HepG2 (cell line): ENCODE measurements around the gene ZACN. TPM values are rescaled to one million over a fixed set of nuclear protein-coding genes. Genes with fewer than 3 reads are reported as not detected.
A peak's percentile ranks its signal among the peaks of the same experiment; 100 is the strongest.

ENCODE experiments used
- BCL3 ChIP-seq: sonication (generic); formaldehyde crosslinking; IDR thresholded peaks from 2 replicates; pipeline ENCODE4 v1.5.1; 2020; ENCODE audit warnings: mild to moderate bottlenecking, missing genetic modification reagents, moderate library complexity
- CTCF ChIP-seq: sonication (generic); formaldehyde crosslinking; IDR thresholded peaks from 2 replicates; pipeline ENCODE4 v1.5.0; 2020; ENCODE audit warnings: mild to moderate bottlenecking, missing genetic modification reagents, moderate library complexity
- JUND ChIP-seq: sonication (generic); formaldehyde crosslinking; IDR thresholded peaks from 2 replicates; pipeline ENCODE4 v1.8.0; 2022; ENCODE audit warnings: mild to moderate bottlenecking, missing genetic modification reagents
- KDM3A ChIP-seq: IDR thresholded peaks from 2 replicates; pipeline ENCODE4 v1.6.1; 2018; ENCODE audit warnings: low read depth, missing compliant biosample characterization
- KLF16 ChIP-seq, 2 experiments: sonication (generic) in 1 of 2; formaldehyde crosslinking in 1 of 2; IDR thresholded peaks; 2 replicates each; pipeline versions ENCODE4 v1.6.1 to v1.8.0; 2016 to 2023; ENCODE audit warnings: missing genetic modification reagents in 2 of 2, missing compliant biosample characterization in 1 of 2
- NCOR1 ChIP-seq: fragments of 200-600 bp; sonication (generic); IDR thresholded peaks from 2 replicates; pipeline ENCODE4 v1.7.0; 2017; ENCODE audit warnings: antibody characterized with exemption, low read length, borderline replicate concordance
- ZBED4 ChIP-seq: sonication (generic); formaldehyde crosslinking; IDR thresholded peaks from 2 replicates; pipeline ENCODE4 v1.4.0; 2020; ENCODE audit warnings: missing genetic modification reagents, borderline replicate concordance
- ZFP1 ChIP-seq: IDR thresholded peaks from 2 replicates; pipeline ENCODE4 v1.6.1; 2016
- ZNF605 ChIP-seq: sonication (generic); formaldehyde crosslinking; IDR thresholded peaks from 2 replicates; pipeline ENCODE4 v1.8.0; 2022; ENCODE audit warnings: mild to moderate bottlenecking, missing genetic modification reagents
- ZNF737 ChIP-seq: sonication (generic); formaldehyde crosslinking; IDR thresholded peaks from 2 replicates; pipeline ENCODE4 v1.5.0; 2020; ENCODE audit warnings: missing genetic modification reagents, mild to moderate bottlenecking, borderline replicate concordance
- polyA plus RNA-seq, 8 experiments: library from polyadenylated mRNA; depleted of rRNA in 3 of 8; stranded (reverse) in 7 of 8; unstranded in 1 of 8; fragments of >200 nt; fragmentation: Illumina TruSeq in 4 of 8; extraction: Trizol in 4 of 8; gene quantifications; 2 replicates each; pipeline versions ENCODE4 v1.2.1 to v1.2.3, GENCODE V29; 2011 to 2016; ENCODE audit warnings: low read depth in 4 of 8, missing spikeins in 1 of 8, mixed read lengths in 1 of 8; ENCODE audit not compliant: insufficient read depth in 1 of 8
- total RNA-seq, 5 experiments: library from RNA; depleted of rRNA; stranded (reverse); fragments of >200 nt; fragmentation: Illumina TruSeq; extraction: Trizol; gene quantifications; 2 replicates each; pipeline ENCODE4 v1.2.3, GENCODE V29; 2016; ENCODE audit warnings: low read depth in 1 of 5
- TF ChIP-seq, protein P1 (sequence below): IDR thresholded peaks from 2 replicates; pipeline ENCODE4 v1.6.1; 2016; ENCODE audit warnings: low read depth
- TF ChIP-seq, protein P2 (sequence below): sonication (generic); formaldehyde crosslinking; IDR thresholded peaks from 2 replicates; pipeline ENCODE4 v1.8.0; 2022; ENCODE audit warnings: missing genetic modification reagents, mild to moderate bottlenecking, inconsistent platforms, borderline replicate concordance
- TF ChIP-seq, protein P3 (sequence below): sonication (generic); formaldehyde crosslinking; IDR thresholded peaks from 2 replicates; pipeline ENCODE4 v1.5.1; 2020; ENCODE audit warnings: mild to moderate bottlenecking, missing genetic modification reagents, moderate library complexity

ZACN gene
- total and polyA plus RNA-seq, 2 of the 13 experiments (the other 11 are each of a cell fraction or from before 2014, with no cell fraction given), result 0.11 to 0.15 TPM

DNA sequence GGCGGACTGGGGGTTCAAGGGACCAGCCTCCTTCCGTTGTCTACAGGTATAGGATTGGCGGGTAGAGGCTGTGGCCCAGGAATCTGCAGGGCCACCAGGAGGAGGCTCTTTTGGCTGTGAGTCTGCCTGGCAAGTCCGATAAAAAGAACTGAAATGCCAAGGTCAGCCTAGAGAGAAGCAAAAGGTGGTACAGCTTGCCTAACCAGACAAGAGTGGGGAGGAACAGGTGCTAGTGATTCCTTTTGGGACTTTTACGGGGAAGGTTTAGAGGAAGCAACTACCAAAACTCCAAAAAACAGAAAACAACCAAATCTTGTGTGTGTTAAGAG lies 46.2 kb upstream of the ZACN start (continued):
- TF ChIP-seq ZNF737 (CRISPR knock-in tag) (0 out of 2 replicates have a peak, but pooled peaks have one; percentile 6), BCL3 (CRISPR knock-in tag) (no peak; the same call in 1 of the 2 replicates), CTCF (peak; percentile 4; the same call in 1 of the 2 replicates), KLF16 (CRISPR knock-in tag; IDR thresholded peaks at IDR 0.05) (peak in 1 of 2 experiments; percentile 4; a peak in 1 of 4 replicates), ZNF605 (CRISPR knock-in tag) (peak; percentile 36; the same call in 1 of the 2 replicates), ZBED4 (CRISPR knock-in tag) (0 out of 2 replicates have a peak, but pooled peaks have one; percentile 1), NCOR1 (no peak), ZFP1 (CRISPR knock-in tag) (0 out of 2 replicates have a peak, but pooled peaks have one; percentile 12), JUND (CRISPR knock-in tag) (0 out of 2 replicates have a peak, but pooled peaks have one; percentile 2), KDM3A (CRISPR knock-in tag) (0 out of 2 replicates have a peak, but pooled peaks have one; percentile 2)
- TF ChIP-seq, protein P1, sequence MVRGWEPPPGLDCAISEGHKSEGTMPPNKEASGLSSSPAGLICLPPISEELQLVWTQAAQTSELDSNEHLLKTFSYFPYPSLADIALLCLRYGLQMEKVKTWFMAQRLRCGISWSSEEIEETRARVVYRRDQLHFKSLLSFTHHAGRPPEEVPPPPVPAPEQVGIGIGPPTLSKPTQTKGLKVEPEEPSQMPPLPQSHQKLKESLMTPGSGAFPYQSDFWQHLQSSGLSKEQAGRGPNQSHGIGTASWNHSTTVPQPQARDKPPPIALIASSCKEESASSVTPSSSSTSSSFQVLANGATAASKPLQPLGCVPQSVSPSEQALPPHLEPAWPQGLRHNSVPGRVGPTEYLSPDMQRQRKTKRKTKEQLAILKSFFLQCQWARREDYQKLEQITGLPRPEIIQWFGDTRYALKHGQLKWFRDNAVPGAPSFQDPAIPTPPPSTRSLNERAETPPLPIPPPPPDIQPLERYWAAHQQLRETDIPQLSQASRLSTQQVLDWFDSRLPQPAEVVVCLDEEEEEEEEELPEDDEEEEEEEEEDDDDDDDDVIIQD, result 0 out of 2 replicates have a peak, but pooled peaks have one; percentile 4
- TF ChIP-seq, protein P2, sequence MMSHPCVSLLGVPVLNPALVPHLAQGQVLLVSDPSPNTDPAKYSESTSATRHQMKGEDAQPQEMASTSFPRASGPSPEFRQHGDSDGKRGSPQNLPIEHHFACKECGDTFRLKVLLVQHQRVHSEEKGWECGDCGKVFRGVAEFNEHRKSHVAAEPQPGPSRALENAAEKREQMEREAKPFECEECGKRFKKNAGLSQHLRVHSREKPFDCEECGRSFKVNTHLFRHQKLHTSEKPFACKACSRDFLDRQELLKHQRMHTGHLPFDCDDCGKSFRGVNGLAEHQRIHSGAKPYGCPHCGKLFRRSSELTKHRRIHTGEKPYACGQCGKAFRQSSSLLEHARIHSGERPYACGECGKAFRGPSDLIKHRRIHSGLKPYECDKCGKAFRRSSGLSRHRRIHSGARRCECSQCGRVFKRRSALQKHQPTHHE (CRISPR knock-in tag), result no peak
- TF ChIP-seq, protein P3, sequence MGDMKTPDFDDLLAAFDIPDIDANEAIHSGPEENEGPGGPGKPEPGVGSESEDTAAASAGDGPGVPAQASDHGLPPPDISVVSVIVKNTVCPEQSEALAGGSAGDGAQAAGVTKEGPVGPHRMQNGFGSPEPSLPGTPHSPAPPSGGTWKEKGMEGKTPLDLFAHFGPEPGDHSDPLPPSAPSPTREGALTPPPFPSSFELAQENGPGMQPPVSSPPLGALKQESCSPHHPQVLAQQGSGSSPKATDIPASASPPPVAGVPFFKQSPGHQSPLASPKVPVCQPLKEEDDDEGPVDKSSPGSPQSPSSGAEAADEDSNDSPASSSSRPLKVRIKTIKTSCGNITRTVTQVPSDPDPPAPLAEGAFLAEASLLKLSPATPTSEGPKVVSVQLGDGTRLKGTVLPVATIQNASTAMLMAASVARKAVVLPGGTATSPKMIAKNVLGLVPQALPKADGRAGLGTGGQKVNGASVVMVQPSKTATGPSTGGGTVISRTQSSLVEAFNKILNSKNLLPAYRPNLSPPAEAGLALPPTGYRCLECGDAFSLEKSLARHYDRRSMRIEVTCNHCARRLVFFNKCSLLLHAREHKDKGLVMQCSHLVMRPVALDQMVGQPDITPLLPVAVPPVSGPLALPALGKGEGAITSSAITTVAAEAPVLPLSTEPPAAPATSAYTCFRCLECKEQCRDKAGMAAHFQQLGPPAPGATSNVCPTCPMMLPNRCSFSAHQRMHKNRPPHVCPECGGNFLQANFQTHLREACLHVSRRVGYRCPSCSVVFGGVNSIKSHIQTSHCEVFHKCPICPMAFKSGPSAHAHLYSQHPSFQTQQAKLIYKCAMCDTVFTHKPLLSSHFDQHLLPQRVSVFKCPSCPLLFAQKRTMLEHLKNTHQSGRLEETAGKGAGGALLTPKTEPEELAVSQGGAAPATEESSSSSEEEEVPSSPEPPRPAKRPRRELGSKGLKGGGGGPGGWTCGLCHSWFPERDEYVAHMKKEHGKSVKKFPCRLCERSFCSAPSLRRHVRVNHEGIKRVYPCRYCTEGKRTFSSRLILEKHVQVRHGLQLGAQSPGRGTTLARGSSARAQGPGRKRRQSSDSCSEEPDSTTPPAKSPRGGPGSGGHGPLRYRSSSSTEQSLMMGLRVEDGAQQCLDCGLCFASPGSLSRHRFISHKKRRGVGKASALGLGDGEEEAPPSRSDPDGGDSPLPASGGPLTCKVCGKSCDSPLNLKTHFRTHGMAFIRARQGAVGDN (CRISPR knock-in tag), result peak; percentile 80
